GM19467 (cell line): Measurements from ENCODE around the gene PHF21B.

ENCODE experiments used
- ATAC-seq: cut with Tn5 transposase; IDR thresholded peaks from one replicate; pipeline ENCODE4 v1.9.1; 2021; ENCODE audit warnings: mild to moderate bottlenecking, moderate library complexity; ENCODE audit not compliant: unreplicated experiment

PHF21B gene

DNA sequence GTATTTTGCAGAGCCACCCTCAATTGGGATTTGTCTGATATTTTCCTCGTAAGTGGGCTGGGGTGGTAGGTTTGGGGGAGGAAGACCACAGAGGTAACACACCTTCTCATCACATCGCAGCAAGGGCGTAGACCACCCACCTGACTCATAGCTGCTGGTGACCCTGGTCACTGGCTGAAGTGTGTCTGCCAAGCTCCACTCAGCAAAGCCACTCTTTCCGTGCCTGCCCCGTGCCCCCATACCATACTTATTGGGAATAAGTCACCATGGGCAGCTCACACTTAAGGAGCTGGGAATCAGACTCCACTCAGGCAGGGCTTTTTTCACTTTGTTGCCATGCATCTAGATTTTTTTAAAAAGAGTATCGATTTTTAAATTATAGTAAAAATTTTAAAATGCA, 111.6 kb downstream of the PHF21B start:
- no peak for ATAC-seq

GRCh38 chr22:44895296-44896055, 114.3 kb downstream of the PHF21B start:
- no peak for ATAC-seq

- ATAC-seq = no peak
These were observed 115.0 kb downstream of the PHF21B start for GRCh38 chr22:44894782-44895181.

DNA sequence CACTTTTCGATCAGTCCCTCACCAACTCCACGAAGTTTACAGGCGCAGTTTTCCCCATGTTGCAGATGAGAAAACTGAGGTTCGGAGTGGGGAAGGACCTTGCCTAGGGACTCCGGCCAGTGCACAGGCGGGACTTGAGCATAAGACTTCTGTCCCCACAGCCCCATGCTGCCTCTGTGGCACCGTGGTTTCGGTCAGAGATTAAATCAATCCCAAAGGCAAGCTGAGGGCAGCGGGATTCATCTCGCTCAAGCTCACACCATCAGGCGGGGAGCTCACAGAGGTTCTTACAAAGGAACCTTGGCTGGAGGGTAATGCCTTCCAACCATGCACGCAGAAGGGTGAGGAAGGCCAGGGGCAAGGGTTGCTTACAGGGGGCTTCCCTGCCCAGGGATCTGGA, 115.5 kb downstream of the PHF21B start:
- ATAC-seq = no peak

- no peak for ATAC-seq
These were observed 116.1 kb downstream of the PHF21B start for GRCh38 chr22:44893731-44894080.

GRCh38 chr22:44892803-44893730, 116.7 kb downstream of the PHF21B start:
- no peak for ATAC-seq

DNA sequence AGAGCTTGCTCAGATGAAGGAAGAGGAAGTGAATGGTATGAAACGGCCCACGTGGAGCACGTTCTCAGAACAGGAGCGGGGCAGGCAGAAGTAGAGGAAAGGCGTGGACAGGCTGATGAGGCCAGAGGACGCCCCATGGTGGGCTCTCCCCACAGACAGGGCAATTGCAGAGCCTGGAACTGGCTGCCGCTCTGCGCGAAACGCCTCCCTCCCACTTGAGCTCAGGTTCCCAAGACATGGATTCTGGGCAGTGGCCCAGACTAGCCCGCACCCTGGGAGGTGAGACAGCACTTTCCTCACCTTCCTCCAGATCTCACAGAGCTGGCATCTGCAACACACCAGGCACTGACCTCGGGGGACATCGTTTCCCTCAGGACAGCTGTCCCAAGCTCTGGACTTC, 117.6 kb downstream of the PHF21B start:
- no peak for ATAC-seq

- no peak for ATAC-seq
These were observed 118.0 kb downstream of the PHF21B start for GRCh38 chr22:44891791-44892190.

DNA sequence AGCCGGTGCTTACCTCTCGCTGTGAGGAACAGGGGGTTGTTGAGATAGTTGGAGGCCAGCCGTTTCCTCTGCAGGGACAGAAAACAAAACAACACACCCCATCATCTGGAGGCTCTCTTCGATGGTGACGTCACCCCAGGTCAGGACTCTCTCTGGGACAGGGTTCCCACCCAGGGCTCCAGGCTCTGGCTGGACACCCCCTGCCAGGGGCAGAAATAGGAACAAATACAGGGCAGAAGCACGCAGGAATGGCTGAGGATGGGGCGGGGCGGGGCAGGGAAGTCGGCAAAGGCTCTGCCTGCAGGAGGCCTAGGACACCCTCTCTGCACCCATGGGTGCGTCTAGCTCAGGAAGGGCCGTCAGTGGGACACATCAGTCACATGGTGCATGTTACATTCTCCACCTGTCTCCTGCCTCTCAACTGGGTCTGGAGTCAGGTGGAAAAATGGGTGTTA, 118.5 kb downstream of the PHF21B start:
- ATAC-seq = no peak

GRCh38 chr22:44890416-44891292, 119.2 kb downstream of the PHF21B start:
- no peak for ATAC-seq

DNA sequence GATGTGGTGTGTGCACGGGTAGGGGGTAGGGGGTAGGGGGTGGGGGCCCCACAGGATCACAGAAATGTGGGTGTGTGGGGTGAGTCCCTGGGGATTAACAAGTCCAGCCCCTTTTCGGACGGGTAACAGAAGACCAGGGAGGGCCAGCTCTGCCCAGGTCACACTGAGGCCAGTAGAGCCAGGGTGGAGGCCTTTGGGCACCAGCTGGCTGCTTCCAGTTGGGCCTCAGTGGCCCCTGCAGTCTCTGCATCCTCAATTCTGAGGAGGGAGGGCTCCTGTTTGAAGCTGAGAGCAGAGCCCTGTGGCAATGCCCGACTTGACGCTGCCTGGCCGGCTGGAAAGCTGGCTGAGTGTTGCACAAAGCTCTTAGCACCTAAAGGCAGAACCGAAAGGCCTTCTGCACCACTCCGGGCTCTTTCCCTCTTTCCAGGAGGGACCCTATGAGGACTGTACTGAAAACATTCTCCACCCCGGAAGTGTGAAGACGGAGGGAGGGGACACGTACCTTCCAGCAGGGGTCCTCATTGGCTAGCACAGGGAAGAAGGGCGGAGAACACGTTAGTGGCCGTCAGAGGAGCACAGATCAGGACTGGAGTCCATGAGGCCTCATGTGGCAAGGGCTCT, 120.4 kb downstream of the PHF21B start:
- ATAC-seq = no peak

- ATAC-seq = no peak
These were observed 121.1 kb downstream of the PHF21B start for GRCh38 chr22:44888491-44889254.

DNA sequence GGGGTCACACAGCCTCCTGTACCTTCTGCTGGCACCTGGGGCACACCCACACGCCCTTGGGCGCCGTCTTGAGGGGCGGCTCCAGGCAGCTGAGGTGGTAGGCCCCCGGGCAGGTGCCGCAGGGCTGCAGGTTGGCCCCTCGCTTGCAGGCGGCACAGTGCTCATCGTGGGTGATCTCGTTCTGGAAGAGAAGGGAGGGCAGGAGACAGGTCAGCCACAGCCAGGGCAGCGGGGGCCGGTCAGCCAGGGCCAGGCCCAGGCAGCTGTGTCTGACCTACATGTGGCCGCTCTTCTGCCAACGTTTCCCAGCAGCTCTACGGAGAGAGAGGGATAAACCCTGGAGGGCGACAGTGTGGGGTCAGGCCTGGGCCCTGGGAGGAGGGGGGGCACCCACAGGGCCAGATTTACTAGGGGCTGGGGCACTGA, 121.9 kb downstream of the PHF21B start:
- ATAC-seq = no peak

- ATAC-seq = no peak
These were observed 123.9 kb downstream of the PHF21B start for GRCh38 chr22:44885806-44886360.

DNA sequence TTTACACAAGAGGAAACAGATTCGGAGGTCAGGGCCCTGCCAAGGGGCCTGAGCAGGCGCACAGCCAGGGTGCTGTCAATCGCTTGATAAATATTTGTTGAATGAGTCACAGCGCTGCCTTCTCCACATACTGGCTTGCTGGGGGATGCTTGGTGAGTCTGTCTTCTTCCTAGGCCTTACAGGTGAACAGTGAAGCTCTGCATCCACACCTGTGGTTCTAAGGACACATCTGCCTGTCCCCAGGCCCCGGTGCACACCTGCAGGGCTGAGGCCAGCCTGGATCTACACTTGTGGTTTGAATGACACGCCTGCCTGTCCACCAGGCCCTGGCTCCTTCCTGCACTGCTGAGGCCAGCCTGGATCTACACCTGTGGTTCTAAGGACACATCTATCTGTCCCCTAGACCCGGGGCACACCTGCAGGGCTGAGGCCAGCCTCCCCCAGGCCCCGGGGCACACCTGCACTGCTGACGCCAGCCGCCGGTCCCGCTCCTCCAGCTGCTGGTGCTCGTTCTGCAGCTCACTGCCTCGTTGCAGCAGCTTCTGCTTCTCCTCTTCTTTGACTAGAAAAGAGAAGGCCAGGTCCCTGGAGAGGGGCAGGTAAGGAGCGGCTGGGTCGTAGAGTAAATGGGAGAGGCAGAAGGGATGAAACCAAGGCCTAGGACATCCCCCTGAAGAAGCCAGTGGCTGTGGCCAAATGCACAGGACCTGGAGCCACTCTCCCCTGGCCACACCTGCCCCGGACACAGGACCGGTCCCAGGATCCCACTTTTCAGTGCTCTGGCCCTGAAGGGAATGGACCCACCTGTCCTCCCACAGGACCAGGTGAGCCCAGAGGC, 124.6 kb downstream of the PHF21B start:
- ATAC-seq = no peak

DNA sequence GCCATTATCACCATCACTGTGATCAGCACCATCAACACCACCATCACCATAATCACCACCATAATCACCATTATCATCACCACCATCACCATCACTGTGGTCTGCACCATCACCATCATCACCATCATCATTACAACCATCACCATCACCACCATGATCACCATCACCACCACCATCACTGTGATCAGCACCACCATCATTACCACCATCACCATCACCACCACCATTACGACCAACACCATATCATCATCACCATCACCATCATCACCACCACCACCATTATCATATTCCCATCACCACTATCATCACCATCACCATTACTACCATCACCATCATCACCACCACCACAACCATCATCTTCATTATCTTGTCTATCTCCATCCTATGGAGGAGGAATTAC, 125.2 kb downstream of the PHF21B start:
- ATAC-seq = no peak

- no peak for ATAC-seq
These were observed 126.8 kb downstream of the PHF21B start for GRCh38 chr22:44883011-44883421.

DNA sequence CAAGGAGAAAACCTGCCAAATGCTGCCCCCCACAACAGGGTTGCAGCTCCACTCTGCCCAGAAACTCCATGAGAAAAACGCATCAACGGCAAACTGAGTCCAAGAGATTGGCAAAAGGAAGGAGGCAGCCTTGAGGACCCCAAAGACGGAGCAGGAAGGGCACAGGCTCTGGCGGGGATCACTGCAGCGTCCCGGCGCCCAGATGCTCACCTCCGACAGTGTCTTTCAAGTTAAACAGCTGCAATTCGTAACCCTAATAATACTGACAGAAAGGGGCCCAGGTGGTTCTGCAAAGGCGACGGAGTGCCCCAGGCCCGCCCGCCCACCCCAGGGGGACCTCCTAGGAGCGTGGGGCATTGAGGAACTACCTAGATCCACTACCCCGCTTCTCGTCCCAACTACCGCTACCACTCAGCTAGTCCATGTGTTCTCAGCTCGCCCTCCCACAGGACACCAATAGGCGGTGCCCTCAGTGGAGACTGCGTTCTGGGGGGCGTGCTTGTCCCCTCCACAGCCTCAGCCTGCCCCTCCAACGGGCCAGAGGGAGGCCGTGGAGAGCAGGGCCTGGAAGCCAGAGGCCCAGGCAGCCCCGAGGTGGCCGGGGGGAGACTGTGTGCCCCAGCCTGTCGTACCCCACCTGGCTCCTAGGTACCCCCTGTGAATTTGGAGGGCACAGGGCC, 127.4 kb downstream of the PHF21B start:
- no peak for ATAC-seq
